ENCODE results near the gene DHRS3.

DNA sequence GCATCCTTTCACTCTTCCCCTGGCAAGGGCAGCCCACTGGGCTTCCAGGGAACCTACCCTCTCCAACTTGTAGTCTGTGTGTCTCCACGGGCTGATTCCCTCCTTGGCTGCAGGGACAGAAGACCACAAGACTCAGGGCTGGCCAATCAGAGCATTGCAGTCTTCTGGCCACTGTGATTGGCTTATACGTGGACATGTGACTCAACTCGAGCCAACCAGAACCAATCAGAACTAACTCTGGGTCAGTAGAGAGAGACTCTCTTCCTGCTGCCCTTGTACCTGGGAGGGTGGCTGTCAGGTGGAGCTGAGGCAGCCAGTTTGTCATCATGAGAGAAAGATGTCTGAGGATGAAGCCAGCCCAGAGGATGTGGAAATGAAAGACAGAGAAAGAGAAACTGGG is 64.0 kb downstream of the DHRS3 start:
- TF ChIP-seq ZNF274 (IDR thresholded peaks at IDR 0.05; ENCODE audit: low read depth, low read length) (no peak), YY1 (IDR thresholded peaks at IDR 0.05; ENCODE audit: insufficient read depth, insufficient read length) (no peak)
